ENCODE data around the gene RGS3. TPM values are rescaled to one million over a fixed set of nuclear protein-coding genes. Genes with fewer than 3 reads are reported as not detected.

Gene RGS3
- total and polyA plus RNA-seq, 2 of the 13 experiments (the other 11 are each of a cell fraction or from before 2014, with no cell fraction given), result 17.1 to 28.8 TPM

GRCh38 chr9:113499876-113500497, 36.5 kb downstream of the RGS3 start (continued):
- TF ChIP-seq ZBTB4 (CRISPR knock-in tag; IDR thresholded peaks at IDR 0.05; ENCODE audit: borderline replicate concordance) (no peak), ZFP36 (IDR thresholded peaks at IDR 0.05; ENCODE audit: borderline replicate concordance, low read depth, low read length, partially characterized antibody) (no peak), KMT2B (CRISPR knock-in tag; IDR thresholded peaks at IDR 0.05) (no peak), HINFP (CRISPR knock-in tag; IDR thresholded peaks at IDR 0.05; ENCODE audit: low read depth) (no peak), ZNF747 (CRISPR knock-in tag; IDR thresholded peaks at IDR 0.05; ENCODE audit: borderline replicate concordance) (no peak), MEF2D (CRISPR knock-in tag; IDR thresholded peaks at IDR 0.05) (no peak), HNF1A (IDR thresholded peaks at IDR 0.05; ENCODE audit: low read depth) (no peak), HNF1A (CRISPR knock-in tag; IDR thresholded peaks at IDR 0.05; ENCODE audit: borderline replicate concordance) (no peak), USF2 (IDR thresholded peaks at IDR 0.05; ENCODE audit: low read depth, low read length) (no peak), USF2 (CRISPR knock-in tag; IDR thresholded peaks at IDR 0.05; ENCODE audit: borderline replicate concordance) (no peak), PHF5A (CRISPR knock-in tag; IDR thresholded peaks at IDR 0.05; ENCODE audit: low read depth, unreplicated experiment) (no peak)
